Liver (tissue), 9 donors: Measurements from ENCODE around the gene SPECC1L. TPM values are rescaled to one million over a fixed set of nuclear protein-coding genes. Genes with fewer than 3 reads are reported as not detected.
"Not testable (repeated sequence)": the region's sequence is repeated elsewhere in the genome, so short reads cannot be mapped to it uniquely, and the experiment has no call there.

Source experiments
- DNase-seq: peaks from one replicate; pipeline ENCODE4 v3.0.0-alpha.2; 2017; ENCODE audit warnings: low spot score
- H3K27ac ChIP-seq, 2 donors: one replicate each; pipeline ENCODE4 v1.7.0; 2013; ENCODE audit warnings: inconsistent platforms in 2 of 2, low read length in 2 of 2, control low read depth in 1 of 2, low read depth in 1 of 2, mild to moderate bottlenecking in 1 of 2
- H3K27me3 ChIP-seq, 4 donors: one replicate each; pipeline versions ENCODE4 v1.6.1 to v1.7.0; 2013; ENCODE audit warnings: low read length in 3 of 4, inconsistent platforms in 1 of 4, mild to moderate bottlenecking in 1 of 4, moderate library complexity in 1 of 4; ENCODE audit not compliant: control insufficient read depth in 4 of 4, insufficient read depth in 4 of 4
- H3K36me3 ChIP-seq, 4 donors: one replicate each; pipeline versions ENCODE4 v1.6.1 to v1.7.0; 2013; ENCODE audit warnings: low read length in 3 of 4, mild to moderate bottlenecking in 3 of 4, low read depth in 1 of 4, moderate library complexity in 1 of 4; ENCODE audit not compliant: control insufficient read depth in 4 of 4, insufficient read depth in 3 of 4
- H3K4me1 ChIP-seq, 4 donors: one replicate each; pipeline versions ENCODE4 v1.6.1 to v1.7.0; 2013; ENCODE audit warnings: low read length in 3 of 4, mild to moderate bottlenecking in 3 of 4, moderate library complexity in 1 of 4; ENCODE audit not compliant: control insufficient read depth in 4 of 4, insufficient read depth in 4 of 4
- H3K4me3 ChIP-seq, 3 donors: one replicate each; pipeline versions ENCODE4 v1.6.1 to v1.7.0; 2013; ENCODE audit warnings: low read length in 3 of 3, control low read depth in 1 of 3, low read depth in 1 of 3, mild to moderate bottlenecking in 1 of 3
- H3K9ac ChIP-seq, 2 donors: one replicate each; pipeline ENCODE4 v1.7.0; 2013; ENCODE audit warnings: low read length in 2 of 2, mild to moderate bottlenecking in 2 of 2, moderate library complexity in 2 of 2, control low read depth in 1 of 2, low read depth in 1 of 2
- H3K9me3 ChIP-seq, 4 donors: one replicate each; pipeline versions ENCODE4 v1.6.1 to v1.7.0; 2013; ENCODE audit warnings: low read length in 3 of 4; ENCODE audit not compliant: control insufficient read depth in 4 of 4
- EGR1 ChIP-seq, 2 donors: IDR thresholded peaks; 2 replicates each; pipeline ENCODE4 v1.6.1; 2016 to 2018; ENCODE audit warnings: antibody characterized with exemption in 2 of 2, low read depth in 2 of 2
- FOXA1 ChIP-seq: IDR thresholded peaks from 2 replicates; pipeline ENCODE4 v1.6.1; 2016; ENCODE audit warnings: antibody characterized with exemption
- FOXA2 ChIP-seq: IDR thresholded peaks from 2 replicates; pipeline ENCODE4 v1.6.1; 2016; ENCODE audit warnings: antibody characterized with exemption
- GABPA ChIP-seq, 2 donors: IDR thresholded peaks in 1 of 2; conservative IDR thresholded peaks in 1 of 2; 2 replicates each; pipeline ENCODE4 v1.6.1; 2016; ENCODE audit warnings: antibody characterized with exemption in 2 of 2, mild to moderate bottlenecking in 1 of 2, moderate library complexity in 1 of 2
- HNF4A ChIP-seq, 2 donors: conservative IDR thresholded peaks; 2 replicates each; pipeline ENCODE4 v1.6.1; 2016; ENCODE audit warnings: antibody characterized with exemption in 2 of 2, mild to moderate bottlenecking in 2 of 2
- HNF4G ChIP-seq: IDR thresholded peaks from 2 replicates; pipeline ENCODE4 v1.6.1; 2016; ENCODE audit warnings: antibody characterized with exemption
- JUND ChIP-seq, 2 donors: IDR thresholded peaks; 2 replicates each; pipeline ENCODE4 v1.6.1; 2016; ENCODE audit warnings: antibody characterized with exemption in 2 of 2
- NR2F2 ChIP-seq: IDR thresholded peaks from 2 replicates; pipeline ENCODE4 v1.6.1; 2016; ENCODE audit warnings: antibody characterized with exemption
- RAD21 ChIP-seq, 2 donors: IDR thresholded peaks; 2 replicates each; pipeline ENCODE4 v1.6.1; 2016; ENCODE audit warnings: antibody characterized with exemption in 2 of 2, mild to moderate bottlenecking in 2 of 2
- RXRA ChIP-seq, 2 donors: IDR thresholded peaks; 2 replicates each; pipeline ENCODE4 v1.6.1; 2017 to 2018; ENCODE audit warnings: antibody characterized with exemption in 2 of 2, mild to moderate bottlenecking in 1 of 2
- SP1 ChIP-seq: IDR thresholded peaks from 2 replicates; pipeline ENCODE4 v1.6.1; 2018; ENCODE audit warnings: antibody characterized with exemption, mild to moderate bottlenecking
- TAF1 ChIP-seq: conservative IDR thresholded peaks from 2 replicates; pipeline ENCODE4 v1.6.1; 2016; ENCODE audit warnings: antibody characterized with exemption, mild to moderate bottlenecking
- YY1 ChIP-seq: IDR thresholded peaks from 2 replicates; pipeline ENCODE4 v1.6.1; 2016; ENCODE audit warnings: antibody characterized with exemption, mild to moderate bottlenecking
- ZBTB33 ChIP-seq: IDR thresholded peaks from 2 replicates; pipeline ENCODE4 v1.6.1; 2016; ENCODE audit warnings: antibody characterized with exemption
- WGBS: extraction: QIAGEN DNeasy Blood & Tissue Kit; methylation state at CpG from one replicate; pipeline ENCODE4 v1.1.7; 2013; 5-methylcytosine and 5-hydroxymethylcytosine counted together
- polyA plus RNA-seq, 2 donors: library from polyadenylated mRNA; stranded (reverse) in 1 of 2; unstranded in 1 of 2; fragments of 200-250 nt in 1 of 2; fragments of >200 nt in 1 of 2; fragmentation: Nextera tagmentation in 1 of 2; extraction: Ambion mirVana in 1 of 2; gene quantifications; one replicate each; pipeline versions ENCODE4 v1.2.1 to v1.2.3, GENCODE V29; 2013 to 2015
- total RNA-seq, 2 donors: library from RNA; depleted of rRNA; stranded (reverse); fragments of >200 nt; gene quantifications; one replicate each; pipeline ENCODE4 v1.2.3, GENCODE V29; 2014
- TF ChIP-seq, protein P1 (sequence below): IDR thresholded peaks from 2 replicates; pipeline ENCODE4 v1.6.1; 2016; ENCODE audit warnings: antibody characterized with exemption, mild to moderate bottlenecking
- TF ChIP-seq, protein P2 (sequence below): fragments of 150-350 bp; IDR thresholded peaks from 2 replicates; pipeline ENCODE4 v1.5.1; 2017; ENCODE audit warnings: improper control_type of control experiment, low read depth, low read length; ENCODE audit not compliant: missing input control
- TF ChIP-seq, protein P3 (sequence below): IDR thresholded peaks from 2 replicates; pipeline ENCODE4 v1.6.1; 2016; ENCODE audit warnings: antibody characterized with exemption
- TF ChIP-seq, protein P4 (sequence below): IDR thresholded peaks from 2 replicates; pipeline ENCODE4 v1.6.1; 2016; ENCODE audit warnings: antibody characterized with exemption
- donor health status: healthy.
- donor health status: healthy.
- donor health status: healthy.
- donor health status: healthy.
- donor health status: healthy.

The SPECC1L gene
- total and polyA plus RNA-seq, 4 donors = 5.4 to 22.3 (median 12.3) TPM

DNA sequence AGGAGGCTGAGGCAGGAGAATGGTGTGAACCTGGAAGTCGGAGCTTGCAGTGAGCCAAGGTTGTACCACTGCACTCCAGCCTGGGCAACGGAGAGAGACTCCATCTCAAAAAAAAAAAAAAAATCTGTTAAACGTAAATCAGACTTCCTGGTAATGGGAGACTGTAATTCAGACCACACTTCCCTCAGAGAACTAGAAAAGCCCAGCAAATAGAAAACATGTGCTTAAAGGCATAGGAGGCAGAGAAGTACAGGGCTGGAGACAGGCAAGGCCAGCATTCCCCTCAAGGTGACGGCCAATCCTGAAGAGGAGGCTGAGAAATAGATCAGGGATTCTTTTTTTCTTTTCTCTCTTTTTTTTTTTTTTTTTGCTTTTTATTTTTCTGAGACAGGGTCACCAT is 34.0 kb upstream of the SPECC1L start:
- WGBS = 83% methylated on average over 4 of the region's 4 CpGs

GRCh38 chr22:24238101-24238694 is 32.4 kb upstream of the SPECC1L start:
- not testable (repeated sequence) for DNase-seq, H3K9me3 ChIP-seq, H3K4me1 ChIP-seq, H3K36me3 ChIP-seq, H3K27ac ChIP-seq, H3K27me3 ChIP-seq, H3K9ac ChIP-seq, H3K4me3 ChIP-seq
- 93% methylated on average over 13 of the region's 13 CpGs for WGBS

More for the DNA sequence above, 34.0 kb upstream of the SPECC1L start:
- no peak overlapping the region for H3K27ac ChIP-seq
- no peaks in the 10 kb centered on the region for H3K4me1 ChIP-seq
- H3K9ac ChIP-seq = no peak overlapping the region
- H3K27me3 ChIP-seq = no peaks in the 10 kb centered on the region
- TF ChIP-seq, protein P1, sequence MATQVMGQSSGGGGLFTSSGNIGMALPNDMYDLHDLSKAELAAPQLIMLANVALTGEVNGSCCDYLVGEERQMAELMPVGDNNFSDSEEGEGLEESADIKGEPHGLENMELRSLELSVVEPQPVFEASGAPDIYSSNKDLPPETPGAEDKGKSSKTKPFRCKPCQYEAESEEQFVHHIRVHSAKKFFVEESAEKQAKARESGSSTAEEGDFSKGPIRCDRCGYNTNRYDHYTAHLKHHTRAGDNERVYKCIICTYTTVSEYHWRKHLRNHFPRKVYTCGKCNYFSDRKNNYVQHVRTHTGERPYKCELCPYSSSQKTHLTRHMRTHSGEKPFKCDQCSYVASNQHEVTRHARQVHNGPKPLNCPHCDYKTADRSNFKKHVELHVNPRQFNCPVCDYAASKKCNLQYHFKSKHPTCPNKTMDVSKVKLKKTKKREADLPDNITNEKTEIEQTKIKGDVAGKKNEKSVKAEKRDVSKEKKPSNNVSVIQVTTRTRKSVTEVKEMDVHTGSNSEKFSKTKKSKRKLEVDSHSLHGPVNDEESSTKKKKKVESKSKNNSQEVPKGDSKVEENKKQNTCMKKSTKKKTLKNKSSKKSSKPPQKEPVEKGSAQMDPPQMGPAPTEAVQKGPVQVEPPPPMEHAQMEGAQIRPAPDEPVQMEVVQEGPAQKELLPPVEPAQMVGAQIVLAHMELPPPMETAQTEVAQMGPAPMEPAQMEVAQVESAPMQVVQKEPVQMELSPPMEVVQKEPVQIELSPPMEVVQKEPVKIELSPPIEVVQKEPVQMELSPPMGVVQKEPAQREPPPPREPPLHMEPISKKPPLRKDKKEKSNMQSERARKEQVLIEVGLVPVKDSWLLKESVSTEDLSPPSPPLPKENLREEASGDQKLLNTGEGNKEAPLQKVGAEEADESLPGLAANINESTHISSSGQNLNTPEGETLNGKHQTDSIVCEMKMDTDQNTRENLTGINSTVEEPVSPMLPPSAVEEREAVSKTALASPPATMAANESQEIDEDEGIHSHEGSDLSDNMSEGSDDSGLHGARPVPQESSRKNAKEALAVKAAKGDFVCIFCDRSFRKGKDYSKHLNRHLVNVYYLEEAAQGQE = no peak
- TF ChIP-seq, protein P2, sequence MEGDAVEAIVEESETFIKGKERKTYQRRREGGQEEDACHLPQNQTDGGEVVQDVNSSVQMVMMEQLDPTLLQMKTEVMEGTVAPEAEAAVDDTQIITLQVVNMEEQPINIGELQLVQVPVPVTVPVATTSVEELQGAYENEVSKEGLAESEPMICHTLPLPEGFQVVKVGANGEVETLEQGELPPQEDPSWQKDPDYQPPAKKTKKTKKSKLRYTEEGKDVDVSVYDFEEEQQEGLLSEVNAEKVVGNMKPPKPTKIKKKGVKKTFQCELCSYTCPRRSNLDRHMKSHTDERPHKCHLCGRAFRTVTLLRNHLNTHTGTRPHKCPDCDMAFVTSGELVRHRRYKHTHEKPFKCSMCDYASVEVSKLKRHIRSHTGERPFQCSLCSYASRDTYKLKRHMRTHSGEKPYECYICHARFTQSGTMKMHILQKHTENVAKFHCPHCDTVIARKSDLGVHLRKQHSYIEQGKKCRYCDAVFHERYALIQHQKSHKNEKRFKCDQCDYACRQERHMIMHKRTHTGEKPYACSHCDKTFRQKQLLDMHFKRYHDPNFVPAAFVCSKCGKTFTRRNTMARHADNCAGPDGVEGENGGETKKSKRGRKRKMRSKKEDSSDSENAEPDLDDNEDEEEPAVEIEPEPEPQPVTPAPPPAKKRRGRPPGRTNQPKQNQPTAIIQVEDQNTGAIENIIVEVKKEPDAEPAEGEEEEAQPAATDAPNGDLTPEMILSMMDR = no peak
- TF ChIP-seq JUND (IDR thresholded peaks at IDR 0.05) (no peak), SP1 (no peak), NR2F2 (no peak), FOXA1 (no peak), GABPA (IDR thresholded peaks at IDR 0.05 in 1 of 2, conservative IDR thresholded peaks at IDR 0.05 in 1 of 2) (no peak), RAD21 (IDR thresholded peaks at IDR 0.05) (no peak), HNF4A (conservative IDR thresholded peaks at IDR 0.05) (no peak), RXRA (IDR thresholded peaks at IDR 0.05) (no peak), EGR1 (IDR thresholded peaks at IDR 0.05; ENCODE audit: low read depth in 2 of 2) (no peak), TAF1 (no peak), FOXA2 (no peak), HNF4G (no peak), ZBTB33 (no peak), YY1 (no peak)
- TF ChIP-seq, protein P3, sequence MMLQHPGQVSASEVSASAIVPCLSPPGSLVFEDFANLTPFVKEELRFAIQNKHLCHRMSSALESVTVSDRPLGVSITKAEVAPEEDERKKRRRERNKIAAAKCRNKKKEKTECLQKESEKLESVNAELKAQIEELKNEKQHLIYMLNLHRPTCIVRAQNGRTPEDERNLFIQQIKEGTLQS = no peak
- TF ChIP-seq, protein P4, sequence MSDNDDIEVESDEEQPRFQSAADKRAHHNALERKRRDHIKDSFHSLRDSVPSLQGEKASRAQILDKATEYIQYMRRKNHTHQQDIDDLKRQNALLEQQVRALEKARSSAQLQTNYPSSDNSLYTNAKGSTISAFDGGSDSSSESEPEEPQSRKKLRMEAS = no peak
- no peaks in the 10 kb centered on the region for H3K9me3 ChIP-seq
- no peak for DNase-seq
- H3K36me3 ChIP-seq = no peaks in the 10 kb centered on the region
- no peak overlapping the region for H3K4me3 ChIP-seq
